Calu3 (cell line): ENCODE data around the gene SLF2. TPM values are rescaled to one million over a fixed set of nuclear protein-coding genes. Genes with fewer than 3 reads are reported as not detected.

Experiments used
- BruUV-seq: library from RNA; stranded (reverse); fragments of 400-500 nt; replicated peaks from 2 replicates; lab custom pipeline; 2021; lab: Mats Ljungman, UMichigan
- CTCF ChIA-PET: fragments of 300-600 bp; sonication (Branson Sonifier 250); formaldehyde crosslinking; loops from one replicate; lab custom pipeline; 2022; ENCODE audit warnings: antibody characterized with exemption; lab: Charles Lee
- DNase-seq: peaks from one replicate; pipeline ENCODE4 v3.0.0; 2022
- H3K27ac Mint-ChIP-seq: one replicate; pipeline ENCODE4 v1.8.0; 2022; ENCODE audit warnings: mixed read lengths; ENCODE audit not compliant: unreplicated experiment
- H3K27me3 Mint-ChIP-seq: one replicate; pipeline ENCODE4 v1.8.0; 2022; ENCODE audit warnings: mixed read lengths; ENCODE audit not compliant: unreplicated experiment
- H3K36me3 Mint-ChIP-seq: one replicate; pipeline ENCODE4 v1.8.0; 2022; ENCODE audit warnings: mild to moderate bottlenecking, moderate library complexity, mixed read lengths; ENCODE audit not compliant: insufficient read depth, unreplicated experiment
- H3K4me1 Mint-ChIP-seq: one replicate; pipeline ENCODE4 v1.8.0; 2022; ENCODE audit warnings: mild to moderate bottlenecking, low read depth, mixed read lengths; ENCODE audit not compliant: unreplicated experiment
- H3K4me3 Mint-ChIP-seq: one replicate; pipeline ENCODE4 v1.8.0; 2022; ENCODE audit warnings: mild to moderate bottlenecking, low read depth, moderate library complexity, mixed read lengths; ENCODE audit not compliant: unreplicated experiment
- H3K9me3 Mint-ChIP-seq: one replicate; pipeline ENCODE4 v1.8.0; 2022; ENCODE audit warnings: low read depth, mixed read lengths; ENCODE audit not compliant: unreplicated experiment
- intact Hi-C: fragments of 100-400 bp; cut with micrococcal nuclease; formaldehyde crosslinking; loops from one replicate; pipeline ENCODE4 v1.10.0; 2022; ENCODE audit not compliant: unreplicated experiment
- total RNA-seq: library from RNA; stranded (reverse); gene quantifications from 2 replicates; pipeline ENCODE4 v1.2.3, GENCODE V29; 2022
- TF ChIP-seq, protein P1 (sequence below): fragments of 200-600 bp; IDR thresholded peaks from one replicate; pipeline ENCODE4 v1.8.0; 2022; ENCODE audit warnings: antibody characterized with exemption; ENCODE audit not compliant: unreplicated experiment

SLF2 gene
- total RNA-seq, 1 experiment from 2014 or later: 18.3 TPM

- no peaks in the 10 kb centered on the region for H3K36me3 Mint-ChIP-seq
- no peak overlapping the region for H3K4me3 Mint-ChIP-seq
- intact Hi-C loops: no loop called here
- DNase-seq: no peak
- H3K4me1 Mint-ChIP-seq: no peaks in the 10 kb centered on the region
- H3K27me3 Mint-ChIP-seq: peaks cover 11% of the 10 kb centered on the region
- no TSS peak for BruUV-seq
- H3K27ac Mint-ChIP-seq: no peak overlapping the region
- H3K9me3 Mint-ChIP-seq: no peaks in the 10 kb centered on the region
- CTCF ChIA-PET: no interaction called here
- TF ChIP-seq, protein P1, sequence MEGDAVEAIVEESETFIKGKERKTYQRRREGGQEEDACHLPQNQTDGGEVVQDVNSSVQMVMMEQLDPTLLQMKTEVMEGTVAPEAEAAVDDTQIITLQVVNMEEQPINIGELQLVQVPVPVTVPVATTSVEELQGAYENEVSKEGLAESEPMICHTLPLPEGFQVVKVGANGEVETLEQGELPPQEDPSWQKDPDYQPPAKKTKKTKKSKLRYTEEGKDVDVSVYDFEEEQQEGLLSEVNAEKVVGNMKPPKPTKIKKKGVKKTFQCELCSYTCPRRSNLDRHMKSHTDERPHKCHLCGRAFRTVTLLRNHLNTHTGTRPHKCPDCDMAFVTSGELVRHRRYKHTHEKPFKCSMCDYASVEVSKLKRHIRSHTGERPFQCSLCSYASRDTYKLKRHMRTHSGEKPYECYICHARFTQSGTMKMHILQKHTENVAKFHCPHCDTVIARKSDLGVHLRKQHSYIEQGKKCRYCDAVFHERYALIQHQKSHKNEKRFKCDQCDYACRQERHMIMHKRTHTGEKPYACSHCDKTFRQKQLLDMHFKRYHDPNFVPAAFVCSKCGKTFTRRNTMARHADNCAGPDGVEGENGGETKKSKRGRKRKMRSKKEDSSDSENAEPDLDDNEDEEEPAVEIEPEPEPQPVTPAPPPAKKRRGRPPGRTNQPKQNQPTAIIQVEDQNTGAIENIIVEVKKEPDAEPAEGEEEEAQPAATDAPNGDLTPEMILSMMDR: no peak
Observed at GRCh38 chr10:100897976-100898375, 14.8 kb upstream of the SLF2 start.

GRCh38 chr10:100899171-100899570 lies 13.6 kb upstream of the SLF2 start:
- DNase-seq: no peak
- Mint-ChIP-seq H3K27me3 (peaks cover 23% of the 10 kb centered on the region), H3K4me3 (no peak overlapping the region), H3K9me3 (no peaks in the 10 kb centered on the region), H3K36me3 (no peaks in the 10 kb centered on the region), H3K4me1 (no peaks in the 10 kb centered on the region), H3K27ac (no peak overlapping the region)
- TF ChIP-seq, protein P1: no peak
- intact Hi-C loops: no loop called here
- CTCF ChIA-PET: no interaction called here
- no TSS peak for BruUV-seq

- intact Hi-C loops: no loop called here
- TF ChIP-seq, protein P1: no peak
- no peaks in the 10 kb centered on the region for H3K36me3 Mint-ChIP-seq
Observed at GRCh38 chr10:100901051-100901450, 11.7 kb upstream of the SLF2 start.

DNA sequence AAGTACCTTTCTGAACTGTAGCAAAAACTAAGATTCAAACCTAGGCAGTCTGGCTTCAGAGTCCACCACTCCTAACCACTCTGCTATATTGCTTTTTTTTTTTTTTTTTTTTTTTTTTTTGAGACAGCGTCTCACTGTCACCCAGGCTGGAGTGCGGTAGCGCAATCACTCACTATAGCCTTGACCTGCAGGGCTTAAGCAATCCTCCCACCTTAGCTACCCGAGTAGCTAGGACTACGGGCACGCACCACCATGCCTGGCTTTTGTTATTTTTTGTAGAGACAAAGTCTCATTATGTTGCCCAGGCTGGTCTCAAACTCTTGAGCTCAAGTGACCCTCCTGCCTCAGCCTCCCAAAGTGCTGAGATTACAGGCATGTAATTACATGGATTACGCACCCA lies 10.1 kb upstream of the SLF2 start:
- TF ChIP-seq, protein P1: no peak
- no peak overlapping the region for H3K4me3 Mint-ChIP-seq
- H3K27ac Mint-ChIP-seq: no peak overlapping the region
- CTCF ChIA-PET: no interaction called here
- no TSS peak for BruUV-seq
- no peaks in the 10 kb centered on the region for H3K4me1 Mint-ChIP-seq
- no peaks in the 10 kb centered on the region for H3K9me3 Mint-ChIP-seq
- intact Hi-C loops: no loop called here
- H3K36me3 Mint-ChIP-seq: no peaks in the 10 kb centered on the region
- H3K27me3 Mint-ChIP-seq: peaks cover 34% of the 10 kb centered on the region
- no peak for DNase-seq

More at GRCh38 chr10:100901051-100901450, 11.7 kb upstream of the SLF2 start:
- Mint-ChIP-seq H3K27me3 (peaks cover 34% of the 10 kb centered on the region), H3K27ac (no peak overlapping the region), H3K4me3 (no peak overlapping the region), H3K4me1 (no peaks in the 10 kb centered on the region), H3K9me3 (no peaks in the 10 kb centered on the region)
- CTCF ChIA-PET: no interaction called here
- no peak for DNase-seq
- no TSS peak for BruUV-seq
